HG03064 (cell line): ENCODE measurements around the gene ASPDH.
"Not testable (repeated sequence)": the region's sequence is repeated elsewhere in the genome, so short reads cannot be mapped to it uniquely, and the experiment has no call there.

ENCODE experiments used
- ATAC-seq: cut with Tn5 transposase; IDR thresholded peaks from one replicate; pipeline ENCODE4 v1.9.1; 2021; ENCODE audit warnings: low read depth; ENCODE audit not compliant: unreplicated experiment

The ASPDH gene

GRCh38 chr19:50480281-50481111 lies 33.2 kb downstream of the ASPDH start:
- ATAC-seq, result no peak

- no peak for ATAC-seq
Measured at GRCh38 chr19:50479761-50480251, 33.9 kb downstream of the ASPDH start.

GRCh38 chr19:50478901-50479715 lies 34.6 kb downstream of the ASPDH start:
- ATAC-seq, result no peak

- ATAC-seq, result no peak
Measured at GRCh38 chr19:50477751-50478515, 35.8 kb downstream of the ASPDH start.

GRCh38 chr19:50476907-50477238 lies 36.8 kb downstream of the ASPDH start:
- no peak for ATAC-seq

- ATAC-seq, result peak; percentile 61
Measured at GRCh38 chr19:50476224-50476906, 37.3 kb downstream of the ASPDH start, which contains the start of the genes EMC10 and GARIN5A. TSS of gene EMC10 (plus strand) at chr19:50476507. CDS start at chr19:50476545, 38 bp downstream. TSS of gene GARIN5A (minus strand) at chr19:50476848. CDS start at chr19:50476388, 460 bp downstream.

GRCh38 chr19:50475736-50476223 lies 37.9 kb downstream of the ASPDH start:
- no peak for ATAC-seq

GRCh38 chr19:50475101-50475568 lies 38.6 kb downstream of the ASPDH start:
- no peak for ATAC-seq

- ATAC-seq, result not testable (repeated sequence)
Measured at GRCh38 chr19:50473336-50473735, 40.4 kb downstream of the ASPDH start.

GRCh38 chr19:50468818-50469217 lies 44.9 kb downstream of the ASPDH start:
- no peak for ATAC-seq

GRCh38 chr19:50467566-50467965 lies 46.1 kb downstream of the ASPDH start:
- no peak for ATAC-seq

- ATAC-seq, result no peak
Measured at GRCh38 chr19:50466706-50467039, 47.0 kb downstream of the ASPDH start.

GRCh38 chr19:50465986-50466705 lies 47.6 kb downstream of the ASPDH start:
- ATAC-seq, result no peak

GRCh38 chr19:50465000-50465399 lies 48.7 kb downstream of the ASPDH start:
- ATAC-seq, result no peak

GRCh38 chr19:50464348-50464747 lies 49.4 kb downstream of the ASPDH start:
- ATAC-seq, result no peak

GRCh38 chr19:50462970-50463369 lies 50.7 kb downstream of the ASPDH start:
- no peak for ATAC-seq
